Measurements from ENCODE around the gene SIGLECL1.
"Not testable (repeated sequence)": the region's sequence is repeated elsewhere in the genome, so short reads cannot be mapped to it uniquely, and the experiment has no call there.

Gene SIGLECL1

GRCh38 chr19:51250786-51251467 lies at the start of gene SIGLECL1:
SIGLECL1 (plus strand) TSS chr19:51251080; CDS start chr19:51264073, 12,993 bp downstream.
- no peak for DNase-seq (ENCODE audit: low read depth)

- DNase-seq (ENCODE audit: low read depth) = no peak
These were observed 49.2 kb upstream of the SIGLECL1 start for GRCh38 chr19:51201712-51202111.

- no peak for DNase-seq (ENCODE audit: low read depth)
These were observed 47.0 kb upstream of the SIGLECL1 start for GRCh38 chr19:51203916-51204315.

- DNase-seq (ENCODE audit: low read depth) = no peak
These were observed 46.6 kb upstream of the SIGLECL1 start for GRCh38 chr19:51204321-51204720.

- DNase-seq (ENCODE audit: low read depth) = no peak
These were observed 43.1 kb upstream of the SIGLECL1 start for GRCh38 chr19:51207747-51208146.

GRCh38 chr19:51210191-51210784 lies 40.6 kb upstream of the SIGLECL1 start:
- no peak for DNase-seq (ENCODE audit: low read depth)

- DNase-seq (ENCODE audit: low read depth) = not testable (repeated sequence)
These were observed 40.0 kb upstream of the SIGLECL1 start for GRCh38 chr19:51210874-51211361.

- no peak for DNase-seq (ENCODE audit: low read depth)
These were observed 39.0 kb upstream of the SIGLECL1 start for GRCh38 chr19:51211833-51212232.

- no peak for DNase-seq (ENCODE audit: low read depth)
These were observed 31.6 kb upstream of the SIGLECL1 start for GRCh38 chr19:51219307-51219706.

- DNase-seq (ENCODE audit: low read depth) = no peak
These were observed 30.9 kb upstream of the SIGLECL1 start for GRCh38 chr19:51219971-51220370.

- DNase-seq (ENCODE audit: low read depth) = no peak
These were observed 29.9 kb upstream of the SIGLECL1 start for GRCh38 chr19:51220996-51221395.

GRCh38 chr19:51224163-51224641 lies 26.7 kb upstream of the SIGLECL1 start:
- DNase-seq (ENCODE audit: low read depth) = no peak

- not testable (repeated sequence) for DNase-seq (ENCODE audit: low read depth)
These were observed 25.9 kb upstream of the SIGLECL1 start, which contains the start of gene CD33 for GRCh38 chr19:51224898-51225393. CD33 (plus strand) TSS chr19:51225080; CDS start chr19:51225119, 39 bp downstream.

- DNase-seq (ENCODE audit: low read depth) = no peak
These were observed 24.8 kb upstream of the SIGLECL1 start for GRCh38 chr19:51226067-51226466.

GRCh38 chr19:51227326-51227725 lies 23.6 kb upstream of the SIGLECL1 start:
- no peak for DNase-seq (ENCODE audit: low read depth)

- no peak for DNase-seq (ENCODE audit: low read depth)
These were observed 22.9 kb upstream of the SIGLECL1 start for GRCh38 chr19:51227966-51228365.

- DNase-seq (ENCODE audit: low read depth) = no peak
These were observed 10.0 kb upstream of the SIGLECL1 start for GRCh38 chr19:51240866-51241265.

- no peak for DNase-seq (ENCODE audit: low read depth)
These were observed 7.8 kb upstream of the SIGLECL1 start for GRCh38 chr19:51242881-51243630.

- DNase-seq (ENCODE audit: low read depth) = no peak
These were observed 4.7 kb upstream of the SIGLECL1 start for GRCh38 chr19:51246164-51246552.

GRCh38 chr19:51247972-51248590 lies 2.8 kb upstream of the SIGLECL1 start:
- DNase-seq (ENCODE audit: low read depth) = no peak

GRCh38 chr19:51251468-51251820 lies 564 bp downstream of the SIGLECL1 start:
- DNase-seq (ENCODE audit: low read depth) = no peak
